Esophagus mucosa (tissue), 1 donor: ENCODE data around the gene KRTAP10-3. TPM values are rescaled to one million over a fixed set of nuclear protein-coding genes. Genes with fewer than 3 reads are reported as not detected.
"Not testable (repeated sequence)": the region's sequence is repeated elsewhere in the genome, so short reads cannot be mapped to it uniquely, and the experiment has no call there.

ENCODE experiments used
- ATAC-seq: fragments of 200-7000 bp; cut with Tn5 transposase; one replicate; pipeline ENCODE4 v1.9.1; 2020
- total RNA-seq: library from RNA; stranded (reverse); gene quantifications from one replicate; pipeline ENCODE4 v1.2.4, GENCODE V29; 2023
- donor health status: DM: yes; HTN: yes; CAD: no.

Gene KRTAP10-3
- total RNA-seq, 1 donor from 2014 or later: not detected

DNA sequence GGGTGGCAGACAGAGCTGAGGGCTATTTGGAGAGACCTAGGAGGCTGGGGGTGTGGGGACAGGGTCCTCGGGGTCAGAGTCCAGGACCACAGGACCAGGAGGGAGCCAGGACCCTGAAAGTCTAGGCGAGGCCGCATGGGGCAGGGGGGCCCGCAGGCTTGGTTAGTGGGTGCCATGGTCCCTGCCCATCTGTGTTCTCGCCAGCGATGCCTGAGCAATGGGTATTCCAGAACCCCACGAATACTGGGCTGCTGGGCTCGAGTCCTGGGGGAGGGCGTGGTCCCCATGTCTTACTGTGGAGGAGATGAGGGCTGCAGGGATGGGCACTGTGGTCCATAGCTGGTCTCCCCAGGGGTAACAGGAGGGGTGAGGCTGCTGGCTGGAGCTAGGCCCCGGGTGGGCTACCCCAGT, 31.7 kb upstream of the KRTAP10-3 start:
- ATAC-seq: peak; percentile 34

DNA sequence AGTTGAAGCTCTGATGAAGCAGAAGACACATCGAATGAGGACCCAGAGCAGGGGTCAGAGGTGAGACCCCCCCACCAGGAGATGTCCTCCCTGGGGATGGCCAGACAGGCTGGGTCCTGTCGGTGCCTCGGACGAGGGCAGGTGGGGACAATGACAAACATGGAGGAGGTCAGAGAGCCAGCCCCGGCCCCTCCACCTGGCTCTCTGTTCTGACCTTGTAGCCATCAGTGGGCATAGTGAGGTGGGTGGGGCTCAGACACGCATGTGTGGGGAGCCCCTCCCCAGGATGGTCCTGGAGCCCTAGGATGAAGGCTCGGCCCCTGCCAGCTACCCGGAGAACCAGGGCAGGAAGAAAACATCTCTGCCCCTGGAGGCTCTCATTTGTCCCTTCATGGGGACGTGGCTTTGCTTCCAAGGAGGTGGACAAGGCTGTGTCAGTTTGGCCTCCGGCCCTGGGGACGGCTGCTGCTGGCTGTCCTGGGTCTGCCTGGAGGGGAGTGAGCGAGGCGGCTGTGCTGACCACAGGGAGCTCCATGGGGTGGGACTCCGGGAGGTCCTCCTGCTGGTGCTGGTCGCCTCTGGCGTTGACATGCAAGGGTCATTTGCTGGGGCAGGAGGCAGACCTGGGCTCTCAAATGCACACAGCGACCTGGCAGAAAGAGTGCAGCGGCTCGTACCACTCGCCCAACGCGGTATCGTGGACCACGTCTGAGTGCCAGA, 31.2 kb upstream of the KRTAP10-3 start:
- ATAC-seq: no peak

DNA sequence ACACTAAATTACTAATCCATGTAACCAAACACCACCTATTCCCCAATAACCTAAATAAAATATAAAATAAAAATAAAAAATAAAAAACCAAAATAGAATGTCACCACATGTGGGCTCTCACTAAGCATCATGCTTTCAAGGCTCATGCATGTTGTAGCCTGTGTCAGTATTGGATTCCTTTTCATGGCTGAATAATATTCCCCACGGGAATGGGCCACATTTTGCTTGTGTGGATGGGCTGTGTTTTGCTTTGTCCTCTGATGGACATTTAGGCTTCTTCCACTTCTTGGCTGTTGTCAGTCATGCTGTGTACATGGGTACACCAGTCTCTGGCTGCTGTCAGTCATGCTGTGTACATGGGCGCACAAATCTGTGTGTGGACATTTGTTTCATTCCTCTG, 30.5 kb upstream of the KRTAP10-3 start:
- ATAC-seq: no peak

DNA sequence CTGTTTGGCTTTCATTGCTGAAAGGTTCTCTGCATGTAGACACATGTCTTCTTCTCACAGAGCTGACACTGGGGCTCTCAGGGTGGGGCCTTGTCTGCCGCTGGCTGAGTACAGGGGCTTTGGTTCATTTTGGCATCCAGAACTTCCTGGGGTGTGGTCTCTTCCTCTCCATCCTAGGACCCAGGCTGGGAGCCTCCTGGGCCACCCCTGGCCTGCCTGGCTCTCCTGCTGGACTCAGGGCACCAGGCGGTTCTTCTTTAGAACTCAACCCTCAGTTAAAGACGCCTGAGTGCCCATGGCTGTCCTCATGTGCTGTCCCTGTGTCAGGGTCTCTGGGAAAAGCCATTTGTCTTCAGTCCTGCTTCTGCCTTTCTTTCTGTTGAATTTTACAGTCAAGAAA, 27.3 kb upstream of the KRTAP10-3 start:
- ATAC-seq: no peak

DNA sequence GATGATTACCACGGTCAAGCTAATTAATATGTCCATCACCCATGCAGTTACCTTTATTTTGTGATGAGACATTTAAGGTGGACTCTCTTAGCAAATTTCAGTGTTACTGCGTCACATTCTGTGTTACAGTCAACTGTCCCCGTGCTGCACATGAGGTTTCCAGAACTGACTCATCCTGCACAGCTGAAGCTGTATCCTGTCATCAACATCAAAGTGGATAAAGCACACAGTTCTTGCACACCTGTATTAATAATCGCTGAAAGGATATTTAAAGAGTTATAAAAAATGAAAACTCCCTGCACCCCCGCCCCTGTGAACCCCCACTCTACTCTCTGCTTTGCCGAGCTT, 25.2 kb upstream of the KRTAP10-3 start:
- no peak for ATAC-seq

DNA sequence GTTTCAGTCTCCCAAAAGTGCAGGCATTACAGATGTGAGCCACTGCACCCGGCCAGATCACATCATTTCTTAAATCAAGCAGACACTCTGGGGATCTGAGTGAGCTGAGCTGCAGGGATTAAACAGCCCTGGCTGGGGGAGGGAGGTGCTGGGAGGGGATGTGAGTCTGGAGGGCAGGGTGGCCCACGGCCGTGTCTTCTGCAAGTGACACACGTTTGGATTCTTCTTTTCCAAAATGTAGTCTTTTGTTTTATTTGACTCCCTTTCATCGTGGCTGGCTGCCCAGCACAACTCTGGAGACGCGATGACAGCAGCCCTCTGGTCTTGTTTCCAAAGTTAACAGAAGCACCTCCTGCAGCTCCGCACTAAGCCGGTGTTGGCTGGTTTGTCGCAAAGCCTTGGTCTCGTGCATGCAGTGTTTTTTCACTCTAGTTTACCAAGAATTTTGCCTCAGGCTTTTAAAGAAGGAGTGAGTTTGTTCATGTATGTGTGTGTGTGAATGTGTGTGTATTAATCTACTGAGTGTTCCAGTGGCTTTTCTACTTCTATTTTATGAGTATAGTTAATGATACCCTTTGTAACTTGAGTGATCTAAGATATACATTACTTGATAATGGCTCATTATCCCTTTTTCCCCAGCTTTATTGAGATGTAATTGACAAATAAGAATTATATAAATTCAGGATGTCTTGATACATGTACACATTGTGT, 24.6 kb upstream of the KRTAP10-3 start:
- no peak for ATAC-seq

DNA sequence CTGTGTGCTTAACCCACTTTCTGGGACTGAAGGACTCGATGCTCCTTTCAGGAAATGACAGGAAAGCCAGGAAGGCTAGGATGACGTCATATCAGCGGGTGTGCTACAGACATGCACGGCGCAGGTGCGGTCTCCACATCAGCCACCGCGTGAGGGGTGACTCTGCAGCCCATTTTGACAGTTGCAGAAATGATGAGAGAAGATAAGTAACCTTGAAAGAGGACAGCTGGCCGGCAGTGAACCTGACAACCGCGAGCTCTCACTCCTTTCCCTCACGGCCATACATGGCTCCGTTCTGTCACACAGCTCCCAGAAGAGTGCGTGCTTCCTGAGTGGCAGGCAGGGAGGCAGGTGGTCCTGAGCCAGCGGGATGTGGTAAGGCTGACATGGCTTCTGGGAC, 23.5 kb upstream of the KRTAP10-3 start:
- no peak for ATAC-seq

DNA sequence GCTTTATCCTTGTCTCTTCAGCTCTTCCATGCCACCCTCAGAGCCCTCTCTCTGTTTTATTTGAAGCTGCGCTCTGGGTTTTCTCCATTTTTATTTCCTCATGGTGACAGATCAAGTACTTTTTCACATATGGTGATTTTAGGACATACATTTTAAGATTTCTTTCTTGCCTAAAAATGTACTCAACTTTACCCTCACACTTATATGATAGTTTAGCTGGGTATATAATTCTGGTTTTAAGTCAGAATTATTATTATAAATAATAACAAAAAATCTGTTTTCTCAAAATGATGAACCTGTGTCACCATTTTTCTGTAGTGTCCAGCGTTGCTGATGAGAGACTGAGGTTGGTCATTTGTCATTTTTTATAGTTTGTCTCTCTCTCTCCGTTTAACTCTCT, 22.6 kb upstream of the KRTAP10-3 start:
- ATAC-seq: no peak

DNA sequence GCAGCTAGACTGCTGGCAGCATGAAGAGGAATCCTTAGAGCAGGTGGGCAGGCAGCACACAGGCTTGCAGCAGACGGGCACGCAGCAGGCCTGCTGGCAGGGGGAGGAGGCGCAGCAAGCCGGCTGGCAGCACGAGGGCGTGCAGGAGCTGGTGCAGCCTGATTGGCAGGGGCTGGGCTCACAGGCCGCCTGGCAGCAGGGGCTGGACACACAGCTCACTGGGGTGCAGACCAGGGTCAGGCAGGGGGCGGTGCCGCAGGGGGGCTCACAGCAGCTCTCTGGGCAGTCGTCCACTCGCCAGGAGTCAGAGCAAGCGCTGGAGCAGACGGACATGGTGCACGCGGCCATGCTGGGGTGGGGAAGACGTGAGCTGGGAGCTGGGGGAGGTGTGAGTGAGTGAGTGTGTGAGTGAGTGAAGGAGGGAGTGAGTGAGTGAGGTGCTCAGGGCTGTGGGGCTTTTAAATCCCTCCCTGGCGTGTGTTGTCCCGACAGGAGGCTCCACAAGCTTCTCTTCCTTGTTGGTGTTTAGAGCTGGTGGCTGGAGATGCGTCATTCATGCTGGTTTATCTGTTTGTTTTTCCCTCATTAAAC, 21.7 kb upstream of the KRTAP10-3 start, which contains the start of gene KRTAP10-5:
TSS of gene KRTAP10-5 (minus strand) at position 374 of the 591 bp plus-strand sequence. CDS start at position 348, 26 bp downstream.
- ATAC-seq: not testable (repeated sequence)

DNA sequence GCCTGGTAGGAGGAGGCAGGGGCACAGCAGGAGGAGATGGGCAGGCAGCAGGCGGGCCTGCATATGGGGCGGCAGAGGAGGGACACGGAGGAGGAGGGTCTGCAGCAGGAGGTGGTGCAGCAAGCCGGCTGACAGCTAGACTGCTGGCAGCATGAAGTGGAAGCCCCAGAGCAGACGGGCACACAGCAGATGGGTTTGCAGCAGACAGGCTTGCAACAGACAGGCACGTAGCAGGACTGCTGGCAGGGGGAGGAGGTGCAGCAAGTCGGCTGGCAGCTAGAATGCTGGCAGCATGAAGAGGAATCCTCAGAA, 21.2 kb upstream of the KRTAP10-3 start:
- ATAC-seq: no peak

DNA sequence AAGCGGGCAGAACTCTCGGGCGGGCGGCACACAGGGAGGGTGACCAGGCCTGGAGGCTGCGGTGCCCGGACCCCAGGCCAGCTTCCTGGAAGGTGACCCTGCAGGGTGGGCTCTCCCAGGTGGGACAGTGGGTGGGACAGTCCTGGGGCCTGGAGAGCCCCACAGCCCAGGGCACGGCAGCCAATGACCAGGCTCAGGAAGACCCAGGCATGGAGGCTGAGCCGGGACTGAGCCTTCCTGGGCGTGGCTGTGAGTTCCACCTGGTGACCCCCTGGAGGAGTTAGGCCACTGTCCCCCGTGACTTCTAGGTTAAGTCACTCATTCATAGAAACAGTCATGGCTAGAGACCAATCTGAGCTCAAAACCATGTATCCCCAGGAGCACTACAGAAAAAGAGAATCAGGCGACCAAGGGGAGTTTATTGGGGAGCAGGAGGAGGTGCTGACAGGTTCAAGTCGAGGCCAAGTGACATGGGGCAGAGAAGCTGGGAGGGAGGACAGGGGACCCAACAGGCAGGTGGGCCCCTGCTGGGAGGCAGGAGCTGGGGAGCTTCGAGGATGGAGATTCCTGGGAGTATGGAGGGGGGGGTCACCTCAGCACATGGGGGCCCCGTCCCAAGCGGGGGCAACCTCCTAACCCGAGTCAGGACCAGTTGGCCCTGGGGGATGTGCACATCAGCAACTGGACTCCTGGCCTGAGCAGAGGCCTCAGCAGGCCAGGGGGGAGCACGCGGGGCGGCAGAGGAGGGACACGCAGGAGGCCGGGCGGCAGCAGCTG, 20.6 kb upstream of the KRTAP10-3 start:
- ATAC-seq: no peak

DNA sequence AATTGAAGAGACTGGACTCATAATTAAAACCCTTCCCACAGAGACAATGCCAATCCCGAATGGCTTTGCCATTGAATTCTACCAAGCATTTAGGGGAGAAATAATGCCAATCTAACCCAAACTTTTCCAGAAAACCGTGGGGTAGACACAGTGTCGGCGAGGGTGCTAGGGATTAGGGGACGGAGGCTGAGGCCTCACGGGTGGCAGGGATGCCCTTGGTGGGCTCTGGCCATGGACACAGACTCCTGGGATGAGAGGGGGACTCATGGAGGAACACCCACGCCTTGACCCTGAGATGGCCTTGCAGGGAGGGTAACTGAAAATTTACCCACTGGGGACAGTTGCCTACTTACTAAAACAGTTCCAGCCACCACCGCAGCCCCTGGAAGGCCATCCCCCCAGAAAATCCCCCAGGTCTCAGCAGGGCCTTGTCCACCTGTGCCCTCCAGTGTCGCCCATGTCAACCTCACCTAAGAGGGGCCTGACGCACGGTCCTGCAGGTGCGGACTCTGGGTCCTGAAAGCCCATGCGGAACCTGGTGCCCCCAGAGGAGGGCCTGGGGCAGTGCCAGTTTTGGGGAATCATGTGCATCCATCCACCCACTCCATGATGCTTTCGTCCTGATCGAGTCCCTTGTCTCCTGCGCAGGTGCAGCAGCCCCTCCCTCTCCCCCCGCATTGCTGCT, 19.9 kb upstream of the KRTAP10-3 start:
- ATAC-seq: no peak

DNA sequence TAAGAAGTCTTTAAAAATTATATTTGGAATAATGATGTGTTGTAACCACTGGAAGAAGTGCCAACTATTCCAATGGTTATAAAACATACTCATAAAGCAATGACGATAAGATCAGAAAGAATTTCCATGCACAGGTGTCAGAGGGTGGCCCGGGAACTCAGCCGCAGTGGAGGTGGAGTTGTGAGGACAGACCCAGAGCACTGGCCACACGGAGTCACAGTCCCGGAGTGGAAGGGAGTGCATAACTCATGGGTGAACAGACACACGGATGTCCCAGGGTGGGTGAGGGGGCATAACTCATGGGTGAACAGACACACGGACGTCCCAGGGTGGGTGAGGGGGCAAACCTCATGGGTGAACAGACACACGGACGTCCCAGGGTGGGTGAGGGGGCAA, 17.4 kb upstream of the KRTAP10-3 start:
- ATAC-seq: no peak

DNA sequence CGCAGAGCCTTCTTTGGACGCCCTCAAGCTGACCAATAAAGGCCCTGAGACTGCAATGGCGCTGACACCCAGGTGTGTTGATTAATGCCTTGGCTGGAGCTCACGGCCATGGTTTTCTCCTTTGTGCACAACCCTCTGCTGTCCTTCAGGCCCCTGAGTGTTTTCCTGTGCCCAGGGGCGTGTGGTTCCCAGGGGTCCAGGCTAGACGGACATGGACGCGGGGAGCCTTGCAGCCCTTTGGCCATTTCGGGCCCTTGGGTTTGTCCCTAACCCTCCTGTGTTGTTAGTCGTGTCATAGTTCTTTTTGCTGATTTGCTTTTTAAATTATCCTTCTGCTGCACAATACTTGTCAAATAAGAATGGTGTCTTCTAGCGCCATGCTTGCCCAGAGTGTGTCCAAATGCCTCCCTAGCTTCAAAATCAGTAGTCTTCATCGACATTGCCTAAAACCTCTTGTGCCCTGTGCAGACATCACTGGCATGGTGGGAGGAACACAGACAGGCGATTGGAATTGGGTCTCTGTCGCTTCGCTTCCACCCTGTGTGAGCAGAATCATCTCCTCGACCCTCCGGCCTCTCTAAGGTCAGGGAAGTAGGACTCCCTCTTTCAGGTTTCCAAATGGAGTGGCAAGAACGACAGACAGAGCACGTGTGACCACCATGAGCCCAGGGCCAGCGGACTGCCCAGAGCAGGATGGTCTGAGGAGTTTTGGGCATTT, 16.9 kb upstream of the KRTAP10-3 start:
- ATAC-seq: no peak

DNA sequence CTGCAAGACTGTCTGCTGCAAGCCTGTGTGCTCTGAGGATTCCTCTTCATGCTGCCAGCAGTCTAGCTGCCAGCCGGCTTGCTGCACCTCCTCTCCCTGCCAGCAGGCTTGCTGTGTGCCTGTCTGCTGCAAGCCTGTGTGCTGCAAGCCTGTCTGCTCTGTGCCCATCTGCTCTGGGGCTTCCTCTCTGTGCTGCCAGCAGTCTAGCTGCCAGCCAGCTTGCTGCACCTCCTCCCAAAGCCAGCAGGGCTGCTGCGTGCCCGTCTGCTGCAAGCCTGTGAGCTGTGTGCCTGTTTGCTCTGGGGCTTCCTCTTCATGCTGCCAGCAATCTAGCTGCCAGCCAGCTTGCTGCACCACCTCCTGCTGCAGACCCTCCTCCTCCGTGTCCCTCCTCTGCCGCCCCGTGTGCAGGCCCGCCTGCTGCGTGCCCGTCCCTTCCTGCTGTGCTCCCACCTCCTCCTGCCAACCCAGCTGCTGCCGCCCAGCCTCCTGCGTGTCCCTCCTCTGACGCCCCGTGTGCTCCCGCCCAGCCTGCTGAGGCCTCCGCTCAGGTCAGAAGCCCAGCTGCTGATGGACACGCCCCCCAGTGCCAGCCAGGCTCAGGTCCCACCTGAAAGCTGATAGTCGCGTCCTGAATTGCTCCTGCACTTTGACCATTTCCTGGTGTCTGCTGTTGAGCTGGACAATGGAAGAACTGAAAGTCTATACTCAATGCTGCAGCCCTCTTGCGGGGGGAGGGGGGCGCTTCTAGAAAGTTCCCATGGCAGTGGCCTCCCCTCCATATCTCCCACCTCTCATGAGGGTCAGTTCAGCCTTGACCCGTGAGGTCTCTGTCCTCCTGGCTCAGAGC, 16.1 kb upstream of the KRTAP10-3 start:
- ATAC-seq: peak; percentile 38

DNA sequence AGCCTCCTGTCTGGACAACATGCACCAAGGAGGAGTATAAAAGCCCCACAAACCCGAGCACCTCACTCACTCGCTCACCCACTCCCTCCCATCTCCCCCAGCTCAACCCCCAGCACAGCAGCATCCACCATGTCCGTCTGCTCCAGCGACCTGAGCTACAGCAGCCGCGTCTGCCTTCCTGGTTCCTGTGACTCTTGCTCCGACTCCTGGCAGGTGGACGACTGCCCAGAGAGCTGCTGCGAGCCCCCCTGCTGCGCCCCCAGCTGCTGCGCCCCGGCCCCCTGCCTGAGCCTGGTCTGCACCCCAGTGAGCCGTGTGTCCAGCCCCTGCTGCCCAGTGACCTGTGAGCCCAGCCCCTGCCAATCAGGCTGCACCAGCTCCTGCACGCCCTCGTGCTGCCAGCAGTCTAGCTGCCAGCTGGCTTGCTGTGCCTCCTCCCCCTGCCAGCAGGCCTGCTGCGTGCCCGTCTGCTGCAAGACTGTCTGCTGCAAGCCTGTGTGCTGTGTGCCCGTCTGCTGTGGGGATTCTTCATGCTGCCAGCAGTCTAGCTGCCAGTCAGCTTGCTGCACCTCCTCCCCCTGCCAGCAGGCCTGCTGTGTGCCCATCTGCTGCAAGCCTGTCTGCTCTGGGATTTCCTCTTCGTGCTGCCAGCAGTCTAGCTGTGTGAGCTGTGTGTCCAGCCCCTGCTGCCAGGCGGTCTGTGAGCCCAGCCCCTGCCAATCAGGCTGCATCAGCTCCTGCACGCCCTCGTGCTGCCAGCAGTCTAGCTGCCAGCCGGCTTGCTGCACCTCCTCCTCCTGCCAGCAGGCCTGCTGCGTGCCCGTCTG, 15.2 kb upstream of the KRTAP10-3 start, which contains the start of gene KRTAP10-4:
TSS of gene KRTAP10-4 (plus strand) at position 100 of the 827 bp plus-strand sequence. CDS start at position 130, 30 bp downstream.
- peak; percentile 25 for ATAC-seq

DNA sequence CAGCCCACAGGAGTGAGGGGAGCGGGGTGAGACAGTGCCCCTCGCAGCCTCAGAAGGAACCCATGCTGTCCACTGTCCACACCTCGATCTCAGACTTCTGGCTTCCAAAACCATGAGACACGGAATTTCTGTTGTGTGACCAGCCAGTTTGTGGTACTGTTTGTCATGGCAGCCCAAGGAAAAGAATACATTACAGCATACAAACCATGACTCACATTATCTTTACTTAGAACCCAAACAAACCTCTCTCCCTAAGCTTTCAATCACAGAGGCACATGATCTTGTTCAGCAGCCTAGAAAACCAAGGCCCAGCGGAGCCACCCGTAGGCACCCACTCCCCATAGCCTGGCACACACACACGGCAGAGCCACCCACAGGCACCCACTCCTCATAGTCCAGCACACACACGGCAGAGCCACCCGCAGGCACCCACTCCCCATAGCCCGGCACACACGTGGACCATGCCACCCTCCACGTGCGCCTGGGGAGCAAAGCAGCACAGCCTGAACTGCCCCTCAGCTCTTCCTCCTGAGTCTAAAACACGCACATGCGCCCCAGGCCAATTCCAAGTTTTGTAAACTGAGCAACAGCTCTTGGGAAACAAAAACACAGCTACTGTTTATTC, 14.5 kb upstream of the KRTAP10-3 start:
- ATAC-seq: no peak

DNA sequence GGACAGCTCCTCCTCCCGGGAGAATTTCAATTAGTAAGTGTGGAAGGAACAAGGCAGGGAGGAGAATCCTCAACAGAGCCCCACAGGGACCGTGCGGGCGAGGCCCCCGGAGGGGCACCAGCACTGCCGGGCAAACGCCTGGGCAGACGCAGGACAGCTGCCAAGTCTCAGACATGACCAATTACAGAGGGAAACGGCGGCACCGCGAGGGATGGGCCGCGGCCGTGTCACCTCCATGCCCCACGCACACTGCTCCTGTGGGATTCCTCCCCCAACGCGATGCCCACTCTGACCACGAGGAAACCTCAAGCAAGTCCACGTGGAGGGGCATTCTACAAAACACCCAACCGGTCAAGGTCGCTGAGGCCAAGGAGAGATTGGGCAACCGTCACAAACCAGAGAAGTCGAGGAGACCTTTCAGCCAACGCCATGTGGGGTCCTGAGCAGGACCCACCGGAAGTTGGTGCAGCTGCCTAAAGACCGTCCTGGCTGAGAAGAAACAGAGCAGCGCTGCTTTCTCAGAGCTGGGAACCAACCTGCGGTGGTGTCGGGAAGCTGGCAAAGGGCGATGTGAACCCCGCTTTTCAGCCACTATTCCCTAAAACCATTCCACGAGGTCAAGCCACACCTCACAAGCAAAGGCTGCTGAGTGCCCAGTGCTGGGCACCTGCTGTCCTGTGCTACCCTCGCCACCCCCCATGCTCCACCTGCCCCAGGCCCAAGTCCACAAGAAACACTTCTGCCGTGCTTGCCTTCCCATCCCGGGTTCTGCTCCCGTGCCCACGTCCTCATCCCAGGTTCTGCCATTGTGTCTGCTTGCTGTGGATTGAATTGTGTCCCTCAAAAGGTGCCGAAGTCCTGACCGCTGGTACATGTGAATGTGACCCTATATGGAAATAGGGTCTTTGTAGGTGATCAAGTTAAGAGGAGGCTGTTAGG, 13.5 kb upstream of the KRTAP10-3 start:
- no peak for ATAC-seq
